HepG2 (cell line): Measurements from ENCODE around the gene LIME1. TPM values are rescaled to one million over a fixed set of nuclear protein-coding genes. Genes with fewer than 3 reads are reported as not detected.

Experiments used
- BCL6 ChIP-seq: IDR thresholded peaks from 2 replicates; pipeline ENCODE4 v1.6.1; 2016; ENCODE audit warnings: missing genetic modification reagents, missing compliant biosample characterization
- CEBPB ChIP-seq: IDR thresholded peaks from 2 replicates; pipeline ENCODE4 v1.6.1; 2011; ENCODE audit warnings: low read depth, low read length, improper control_type of control experiment, borderline replicate concordance
- CHD2 ChIP-seq: IDR thresholded peaks from 2 replicates; pipeline ENCODE4 v1.6.1; 2011; ENCODE audit warnings: low read depth, low read length, improper control_type of control experiment
- ELF3 ChIP-seq: IDR thresholded peaks from 2 replicates; pipeline ENCODE4 v1.6.1; 2016; ENCODE audit warnings: missing genetic modification reagents, missing compliant biosample characterization
- FOXC1 ChIP-seq: sonication (generic); formaldehyde crosslinking; IDR thresholded peaks from 2 replicates; pipeline ENCODE4 v1.8.0; 2022; ENCODE audit warnings: mild to moderate bottlenecking, missing genetic modification reagents, borderline replicate concordance
- NR2F2 ChIP-seq: IDR thresholded peaks from 2 replicates; pipeline ENCODE4 v1.6.1; 2012; ENCODE audit warnings: low read depth, inconsistent platforms, borderline replicate concordance
- RBAK ChIP-seq: sonication (generic); formaldehyde crosslinking; IDR thresholded peaks from 2 replicates; pipeline ENCODE4 v1.5.1; 2020; ENCODE audit warnings: mild to moderate bottlenecking, missing genetic modification reagents
- SMYD3 ChIP-seq: sonication (generic); formaldehyde crosslinking; IDR thresholded peaks from 2 replicates; pipeline ENCODE4 v1.8.1; 2023; ENCODE audit warnings: mild to moderate bottlenecking, missing genetic modification reagents
- TCF7L2 ChIP-seq: IDR thresholded peaks from 2 replicates; pipeline ENCODE4 v1.6.1; 2011; ENCODE audit warnings: mild to moderate bottlenecking, low read depth, low read length, moderate library complexity
- THAP11 ChIP-seq: IDR thresholded peaks from 2 replicates; pipeline ENCODE4 v1.6.1; 2016; ENCODE audit warnings: missing biosample characterization, missing genetic modification reagents
- ZEB1 ChIP-seq: IDR thresholded peaks from 2 replicates; pipeline ENCODE4 v1.6.1; 2012; ENCODE audit warnings: mild to moderate bottlenecking, low read depth, inconsistent platforms; ENCODE audit not compliant: insufficient replicate concordance
- ZNF562 ChIP-seq: sonication (generic); formaldehyde crosslinking; IDR thresholded peaks from 2 replicates; pipeline ENCODE4 v1.8.0; 2022; ENCODE audit warnings: missing genetic modification reagents, borderline replicate concordance
- ZNF629 ChIP-seq: sonication (generic); formaldehyde crosslinking; conservative IDR thresholded peaks from 2 replicates; pipeline ENCODE4 v1.5.0; 2020; ENCODE audit warnings: missing genetic modification reagents
- ZNF660 ChIP-seq: sonication (generic); formaldehyde crosslinking; IDR thresholded peaks from 2 replicates; pipeline ENCODE4 v1.5.1; 2020; ENCODE audit warnings: mild to moderate bottlenecking, low read depth, missing genetic modification reagents, borderline replicate concordance
- ZNF83 ChIP-seq: sonication (generic); formaldehyde crosslinking; IDR thresholded peaks from 2 replicates; pipeline ENCODE4 v1.4.0; 2020; ENCODE audit warnings: missing genetic modification reagents, mild to moderate bottlenecking, borderline replicate concordance
- polyA plus RNA-seq, 8 experiments: library from polyadenylated mRNA; depleted of rRNA in 3 of 8; stranded (reverse) in 7 of 8; unstranded in 1 of 8; fragments of >200 nt; fragmentation: Illumina TruSeq in 4 of 8; extraction: Trizol in 4 of 8; gene quantifications; 2 replicates each; pipeline versions ENCODE4 v1.2.1 to v1.2.3, GENCODE V29; 2011 to 2016; ENCODE audit warnings: low read depth in 4 of 8, missing spikeins in 1 of 8, mixed read lengths in 1 of 8; ENCODE audit not compliant: insufficient read depth in 1 of 8
- total RNA-seq, 5 experiments: library from RNA; depleted of rRNA; stranded (reverse); fragments of >200 nt; fragmentation: Illumina TruSeq; extraction: Trizol; gene quantifications; 2 replicates each; pipeline ENCODE4 v1.2.3, GENCODE V29; 2016; ENCODE audit warnings: low read depth in 1 of 5
- TF ChIP-seq, protein P1 (sequence below): sonication (generic); formaldehyde crosslinking; IDR thresholded peaks from 2 replicates; pipeline ENCODE4 v1.4.0; 2020; ENCODE audit warnings: mild to moderate bottlenecking, missing genetic modification reagents
- TF ChIP-seq, protein P2 (sequence below): sonication (generic); formaldehyde crosslinking; IDR thresholded peaks from 2 replicates; pipeline ENCODE4 v1.5.0; 2020; ENCODE audit warnings: mild to moderate bottlenecking, missing genetic modification reagents, moderate library complexity
- TF ChIP-seq, protein P3 (sequence below): sonication (generic); formaldehyde crosslinking; IDR thresholded peaks from 2 replicates; pipeline ENCODE4 v1.5.0; 2020; ENCODE audit warnings: missing genetic modification reagents
- TF ChIP-seq, protein P4 (sequence below): IDR thresholded peaks from 2 replicates; pipeline ENCODE4 v1.6.1; 2016; ENCODE audit warnings: low read depth, borderline replicate concordance

The LIME1 gene
- total and polyA plus RNA-seq, 2 of the 13 experiments (the other 11 are each of a cell fraction or from before 2014, with no cell fraction given) = 13.0 to 61.5 TPM

DNA sequence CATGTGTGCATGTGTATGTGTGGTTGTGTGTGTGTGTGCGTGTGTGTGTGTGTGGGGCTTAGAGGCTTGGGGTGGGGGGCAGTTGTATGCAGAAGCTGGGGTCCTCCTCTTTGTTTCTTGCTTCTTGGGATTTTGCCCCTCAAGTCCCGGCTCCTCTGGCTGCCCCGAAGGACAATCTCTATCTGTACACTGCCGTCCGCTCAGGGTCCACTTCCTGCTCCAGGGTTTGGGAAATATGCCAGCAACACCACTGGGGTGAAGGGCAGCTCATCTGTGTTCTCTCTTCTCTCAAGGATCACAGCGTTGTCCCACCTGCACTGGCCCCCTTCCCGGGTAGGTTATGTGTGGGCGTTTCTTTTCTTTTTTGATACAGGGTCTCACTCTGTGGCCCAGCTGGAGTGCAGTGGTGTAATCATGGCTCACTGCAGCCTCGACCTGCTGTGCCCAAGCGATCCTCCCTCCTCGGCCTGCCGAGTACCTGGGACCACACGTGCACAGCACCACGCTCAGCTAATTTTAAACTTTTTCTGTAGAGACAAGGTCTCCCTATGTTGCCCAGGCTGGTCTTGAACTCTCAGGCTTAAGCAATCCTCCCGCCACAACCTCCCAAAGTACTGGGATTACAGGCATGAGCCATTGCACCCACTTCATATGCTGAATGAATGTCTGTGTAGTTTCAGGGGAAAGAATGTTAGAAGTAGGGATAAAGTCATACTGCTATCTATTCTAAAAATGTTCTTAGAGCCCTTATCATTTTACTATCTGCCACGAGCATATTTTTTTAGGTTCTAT, 28.8 kb downstream of the LIME1 start (continued):
- TF ChIP-seq NR2F2 (no peak), CEBPB (no peak), FOXC1 (CRISPR knock-in tag) (no peak), CHD2 (no peak), ZNF629 (CRISPR knock-in tag) (no peak), ELF3 (peak; percentile 96), ZNF660 (CRISPR knock-in tag) (no peak), ZNF83 (CRISPR knock-in tag) (0 out of 2 replicates have a peak, but pooled peaks have one; percentile 61), TCF7L2 (no peak), SMYD3 (CRISPR knock-in tag) (no peak), BCL6 (CRISPR knock-in tag) (no peak), RBAK (CRISPR knock-in tag) (no peak), ZNF562 (CRISPR knock-in tag) (no peak), ZEB1 (no peak), THAP11 (no peak)
- TF ChIP-seq, protein P1, sequence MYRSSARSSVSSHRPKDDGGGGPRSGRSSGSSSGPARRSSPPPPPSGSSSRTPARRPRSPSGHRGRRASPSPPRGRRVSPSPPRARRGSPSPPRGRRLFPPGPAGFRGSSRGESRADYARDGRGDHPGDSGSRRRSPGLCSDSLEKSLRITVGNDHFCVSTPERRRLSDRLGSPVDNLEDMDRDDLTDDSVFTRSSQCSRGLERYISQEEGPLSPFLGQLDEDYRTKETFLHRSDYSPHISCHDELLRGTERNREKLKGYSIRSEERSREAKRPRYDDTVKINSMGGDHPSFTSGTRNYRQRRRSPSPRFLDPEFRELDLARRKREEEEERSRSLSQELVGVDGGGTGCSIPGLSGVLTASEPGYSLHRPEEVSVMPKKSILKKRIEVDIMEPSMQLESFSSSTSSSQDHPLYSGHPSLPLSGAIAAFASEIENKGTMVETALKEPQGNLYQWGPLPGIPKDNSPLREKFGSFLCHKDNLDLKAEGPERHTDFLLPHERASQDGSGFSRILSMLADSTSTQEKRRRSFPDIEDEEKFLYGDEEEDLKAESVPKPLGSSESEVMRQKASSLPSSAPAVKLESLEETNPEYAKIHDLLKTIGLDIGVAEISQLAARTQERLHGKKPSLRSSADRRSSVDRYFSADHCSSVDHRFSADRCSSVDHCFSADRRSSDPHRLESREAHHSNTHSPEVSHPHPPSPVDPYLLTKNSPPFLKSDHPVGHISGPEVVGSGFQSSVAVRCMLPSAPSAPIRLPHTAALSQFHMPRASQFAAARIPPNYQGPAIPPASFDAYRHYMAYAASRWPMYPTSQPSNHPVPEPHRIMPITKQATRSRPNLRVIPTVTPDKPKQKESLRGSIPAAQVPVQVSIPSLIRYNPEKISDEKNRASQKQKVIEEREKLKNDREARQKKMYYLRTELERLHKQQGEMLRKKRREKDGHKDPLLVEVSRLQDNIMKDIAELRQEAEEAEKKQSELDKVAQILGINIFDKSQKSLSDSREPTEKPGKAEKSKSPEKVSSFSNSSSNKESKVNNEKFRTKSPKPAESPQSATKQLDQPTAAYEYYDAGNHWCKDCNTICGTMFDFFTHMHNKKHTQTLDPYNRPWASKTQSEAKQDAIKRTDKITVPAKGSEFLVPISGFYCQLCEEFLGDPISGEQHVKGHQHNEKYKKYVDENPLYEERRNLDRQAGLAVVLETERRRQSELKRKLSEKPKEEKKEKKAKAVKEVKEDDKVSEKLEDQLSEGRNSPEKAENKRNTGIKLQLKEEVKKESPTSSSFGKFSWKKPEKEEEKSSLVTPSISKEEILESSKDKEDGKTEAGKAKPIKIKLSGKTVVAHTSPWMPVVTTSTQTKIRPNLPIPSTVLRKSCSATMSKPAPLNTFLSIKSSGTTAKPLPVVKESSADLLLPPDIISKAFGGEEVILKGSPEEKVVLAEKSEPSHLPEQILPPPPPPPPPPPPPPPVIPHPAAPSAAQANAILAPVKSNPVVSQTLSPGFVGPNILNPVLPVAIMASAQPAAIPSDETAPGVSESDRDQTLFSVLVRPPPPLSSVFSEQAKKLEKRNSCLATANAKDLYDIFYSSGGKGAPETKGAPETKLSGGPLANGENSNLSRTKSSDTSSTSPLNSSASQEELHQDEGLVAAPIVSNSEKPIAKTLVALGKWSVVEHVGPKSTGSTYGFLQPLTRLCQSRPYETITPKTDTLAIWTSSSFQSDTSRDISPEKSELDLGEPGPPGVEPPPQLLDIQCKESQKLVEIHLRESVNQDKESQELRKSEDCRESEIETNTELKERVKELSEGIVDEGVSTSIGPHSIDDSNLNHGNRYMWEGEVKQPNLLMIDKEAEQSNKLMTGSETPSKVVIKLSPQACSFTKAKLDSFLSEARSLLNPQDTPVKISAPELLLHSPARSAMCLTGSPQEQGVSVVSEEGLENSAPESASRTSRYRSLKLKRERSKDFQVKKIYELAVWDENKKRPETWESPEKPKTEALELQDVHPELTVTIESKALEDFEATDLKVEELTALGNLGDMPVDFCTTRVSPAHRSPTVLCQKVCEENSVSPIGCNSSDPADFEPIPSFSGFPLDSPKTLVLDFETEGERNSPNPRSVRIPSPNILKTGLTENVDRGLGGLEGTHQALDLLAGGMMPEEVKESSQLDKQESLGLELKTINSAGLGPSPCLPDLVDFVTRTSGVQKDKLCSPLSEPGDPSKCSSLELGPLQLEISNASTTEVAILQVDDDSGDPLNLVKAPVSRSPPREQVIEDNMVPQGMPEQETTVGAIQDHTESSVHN (CRISPR knock-in tag) = no peak; the same call in 1 of the 2 replicates
- TF ChIP-seq, protein P2, sequence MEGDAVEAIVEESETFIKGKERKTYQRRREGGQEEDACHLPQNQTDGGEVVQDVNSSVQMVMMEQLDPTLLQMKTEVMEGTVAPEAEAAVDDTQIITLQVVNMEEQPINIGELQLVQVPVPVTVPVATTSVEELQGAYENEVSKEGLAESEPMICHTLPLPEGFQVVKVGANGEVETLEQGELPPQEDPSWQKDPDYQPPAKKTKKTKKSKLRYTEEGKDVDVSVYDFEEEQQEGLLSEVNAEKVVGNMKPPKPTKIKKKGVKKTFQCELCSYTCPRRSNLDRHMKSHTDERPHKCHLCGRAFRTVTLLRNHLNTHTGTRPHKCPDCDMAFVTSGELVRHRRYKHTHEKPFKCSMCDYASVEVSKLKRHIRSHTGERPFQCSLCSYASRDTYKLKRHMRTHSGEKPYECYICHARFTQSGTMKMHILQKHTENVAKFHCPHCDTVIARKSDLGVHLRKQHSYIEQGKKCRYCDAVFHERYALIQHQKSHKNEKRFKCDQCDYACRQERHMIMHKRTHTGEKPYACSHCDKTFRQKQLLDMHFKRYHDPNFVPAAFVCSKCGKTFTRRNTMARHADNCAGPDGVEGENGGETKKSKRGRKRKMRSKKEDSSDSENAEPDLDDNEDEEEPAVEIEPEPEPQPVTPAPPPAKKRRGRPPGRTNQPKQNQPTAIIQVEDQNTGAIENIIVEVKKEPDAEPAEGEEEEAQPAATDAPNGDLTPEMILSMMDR (CRISPR knock-in tag) = peak; percentile 26
- TF ChIP-seq, protein P3, sequence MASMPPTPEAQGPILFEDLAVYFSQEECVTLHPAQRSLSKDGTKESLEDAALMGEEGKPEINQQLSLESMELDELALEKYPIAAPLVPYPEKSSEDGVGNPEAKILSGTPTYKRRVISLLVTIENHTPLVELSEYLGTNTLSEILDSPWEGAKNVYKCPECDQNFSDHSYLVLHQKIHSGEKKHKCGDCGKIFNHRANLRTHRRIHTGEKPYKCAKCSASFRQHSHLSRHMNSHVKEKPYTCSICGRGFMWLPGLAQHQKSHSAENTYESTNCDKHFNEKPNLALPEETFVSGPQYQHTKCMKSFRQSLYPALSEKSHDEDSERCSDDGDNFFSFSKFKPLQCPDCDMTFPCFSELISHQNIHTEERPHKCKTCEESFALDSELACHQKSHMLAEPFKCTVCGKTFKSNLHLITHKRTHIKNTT (CRISPR knock-in tag) = no peak
- TF ChIP-seq, protein P4, sequence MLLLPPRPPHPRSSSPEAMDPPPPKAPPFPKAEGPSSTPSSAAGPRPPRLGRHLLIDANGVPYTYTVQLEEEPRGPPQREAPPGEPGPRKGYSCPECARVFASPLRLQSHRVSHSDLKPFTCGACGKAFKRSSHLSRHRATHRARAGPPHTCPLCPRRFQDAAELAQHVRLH (CRISPR knock-in tag) = peak; percentile 51; the same call in 1 of the 2 replicates
